Liver (tissue), 3 donors: ENCODE data around the gene PLXDC2.

ENCODE experiments used
- ATF3 ChIP-seq: IDR thresholded peaks from 2 replicates; pipeline ENCODE4 v1.6.1; 2016; ENCODE audit warnings: antibody characterized with exemption
- CTCF ChIP-seq: fragments of 150-350 bp; IDR thresholded peaks from 2 replicates; pipeline ENCODE4 v1.5.1; 2017; ENCODE audit warnings: improper control_type of control experiment, low read depth, low read length; ENCODE audit not compliant: missing input control
- EGR1 ChIP-seq, 2 donors: IDR thresholded peaks; 2 replicates each; pipeline ENCODE4 v1.6.1; 2016 to 2018; ENCODE audit warnings: antibody characterized with exemption in 2 of 2, low read depth in 2 of 2
- FOXA1 ChIP-seq: IDR thresholded peaks from 2 replicates; pipeline ENCODE4 v1.6.1; 2016; ENCODE audit warnings: antibody characterized with exemption
- HNF4G ChIP-seq: IDR thresholded peaks from 2 replicates; pipeline ENCODE4 v1.6.1; 2016; ENCODE audit warnings: antibody characterized with exemption
- RAD21 ChIP-seq, 2 donors: IDR thresholded peaks; 2 replicates each; pipeline ENCODE4 v1.6.1; 2016; ENCODE audit warnings: antibody characterized with exemption in 2 of 2, mild to moderate bottlenecking in 2 of 2
- RXRA ChIP-seq, 2 donors: IDR thresholded peaks; 2 replicates each; pipeline ENCODE4 v1.6.1; 2017 to 2018; ENCODE audit warnings: antibody characterized with exemption in 2 of 2, mild to moderate bottlenecking in 1 of 2
- TF ChIP-seq, protein P1 (sequence below): IDR thresholded peaks from 2 replicates; pipeline ENCODE4 v1.6.1; 2016; ENCODE audit warnings: antibody characterized with exemption, mild to moderate bottlenecking
- TF ChIP-seq, protein P2 (sequence below): IDR thresholded peaks from 2 replicates; pipeline ENCODE4 v1.6.1; 2016; ENCODE audit warnings: antibody characterized with exemption
- donor health status: healthy.
- donor health status: healthy.

GRCh38 chr10:20157314-20157713, 341.1 kb downstream of the PLXDC2 start:
- TF ChIP-seq, protein P1, sequence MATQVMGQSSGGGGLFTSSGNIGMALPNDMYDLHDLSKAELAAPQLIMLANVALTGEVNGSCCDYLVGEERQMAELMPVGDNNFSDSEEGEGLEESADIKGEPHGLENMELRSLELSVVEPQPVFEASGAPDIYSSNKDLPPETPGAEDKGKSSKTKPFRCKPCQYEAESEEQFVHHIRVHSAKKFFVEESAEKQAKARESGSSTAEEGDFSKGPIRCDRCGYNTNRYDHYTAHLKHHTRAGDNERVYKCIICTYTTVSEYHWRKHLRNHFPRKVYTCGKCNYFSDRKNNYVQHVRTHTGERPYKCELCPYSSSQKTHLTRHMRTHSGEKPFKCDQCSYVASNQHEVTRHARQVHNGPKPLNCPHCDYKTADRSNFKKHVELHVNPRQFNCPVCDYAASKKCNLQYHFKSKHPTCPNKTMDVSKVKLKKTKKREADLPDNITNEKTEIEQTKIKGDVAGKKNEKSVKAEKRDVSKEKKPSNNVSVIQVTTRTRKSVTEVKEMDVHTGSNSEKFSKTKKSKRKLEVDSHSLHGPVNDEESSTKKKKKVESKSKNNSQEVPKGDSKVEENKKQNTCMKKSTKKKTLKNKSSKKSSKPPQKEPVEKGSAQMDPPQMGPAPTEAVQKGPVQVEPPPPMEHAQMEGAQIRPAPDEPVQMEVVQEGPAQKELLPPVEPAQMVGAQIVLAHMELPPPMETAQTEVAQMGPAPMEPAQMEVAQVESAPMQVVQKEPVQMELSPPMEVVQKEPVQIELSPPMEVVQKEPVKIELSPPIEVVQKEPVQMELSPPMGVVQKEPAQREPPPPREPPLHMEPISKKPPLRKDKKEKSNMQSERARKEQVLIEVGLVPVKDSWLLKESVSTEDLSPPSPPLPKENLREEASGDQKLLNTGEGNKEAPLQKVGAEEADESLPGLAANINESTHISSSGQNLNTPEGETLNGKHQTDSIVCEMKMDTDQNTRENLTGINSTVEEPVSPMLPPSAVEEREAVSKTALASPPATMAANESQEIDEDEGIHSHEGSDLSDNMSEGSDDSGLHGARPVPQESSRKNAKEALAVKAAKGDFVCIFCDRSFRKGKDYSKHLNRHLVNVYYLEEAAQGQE = no peak
- TF ChIP-seq CTCF (no peak), RAD21 (IDR thresholded peaks at IDR 0.05) (no peak), HNF4G (no peak), EGR1 (IDR thresholded peaks at IDR 0.05; ENCODE audit: low read depth in 2 of 2) (no peak), FOXA1 (no peak), ATF3 (no peak), RXRA (IDR thresholded peaks at IDR 0.05) (no peak)
- TF ChIP-seq, protein P2, sequence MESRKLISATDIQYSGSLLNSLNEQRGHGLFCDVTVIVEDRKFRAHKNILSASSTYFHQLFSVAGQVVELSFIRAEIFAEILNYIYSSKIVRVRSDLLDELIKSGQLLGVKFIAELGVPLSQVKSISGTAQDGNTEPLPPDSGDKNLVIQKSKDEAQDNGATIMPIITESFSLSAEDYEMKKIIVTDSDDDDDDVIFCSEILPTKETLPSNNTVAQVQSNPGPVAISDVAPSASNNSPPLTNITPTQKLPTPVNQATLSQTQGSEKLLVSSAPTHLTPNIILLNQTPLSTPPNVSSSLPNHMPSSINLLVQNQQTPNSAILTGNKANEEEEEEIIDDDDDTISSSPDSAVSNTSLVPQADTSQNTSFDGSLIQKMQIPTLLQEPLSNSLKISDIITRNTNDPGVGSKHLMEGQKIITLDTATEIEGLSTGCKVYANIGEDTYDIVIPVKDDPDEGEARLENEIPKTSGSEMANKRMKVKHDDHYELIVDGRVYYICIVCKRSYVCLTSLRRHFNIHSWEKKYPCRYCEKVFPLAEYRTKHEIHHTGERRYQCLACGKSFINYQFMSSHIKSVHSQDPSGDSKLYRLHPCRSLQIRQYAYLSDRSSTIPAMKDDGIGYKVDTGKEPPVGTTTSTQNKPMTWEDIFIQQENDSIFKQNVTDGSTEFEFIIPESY = no peak
